HepG2 (cell line): ENCODE measurements around the gene MED25. TPM values are rescaled to one million over a fixed set of nuclear protein-coding genes. Genes with fewer than 3 reads are reported as not detected.

Experiments used
- ATF1 ChIP-seq: IDR thresholded peaks from 2 replicates; pipeline ENCODE4 v1.6.1; 2016; ENCODE audit warnings: mild to moderate bottlenecking, control low read depth
- DNMT1 ChIP-seq: sonication (generic); formaldehyde crosslinking; IDR thresholded peaks from 2 replicates; pipeline ENCODE4 v1.5.1; 2020; ENCODE audit warnings: mild to moderate bottlenecking, missing genetic modification reagents
- EP300 ChIP-seq, 3 experiments: sonication (generic) in 1 of 3; formaldehyde crosslinking in 1 of 3; IDR thresholded peaks; 2 replicates each; pipeline versions ENCODE4 v1.5.1 to v1.6.1; 2011 to 2020; ENCODE audit warnings: low read depth in 2 of 3, low read length in 2 of 3, borderline replicate concordance in 1 of 3, improper control_type of control experiment in 1 of 3, mild to moderate bottlenecking in 1 of 3, missing genetic modification reagents in 1 of 3, moderate library complexity in 1 of 3
- FOSL1 ChIP-seq: sonication (generic); formaldehyde crosslinking; IDR thresholded peaks from 2 replicates; pipeline ENCODE4 v1.9.0; 2021; ENCODE audit warnings: missing genetic modification reagents, borderline replicate concordance
- FOXP1 ChIP-seq, 2 experiments: fragments of 450-650 bp in 1 of 2; IDR thresholded peaks; 2 replicates each; pipeline ENCODE4 v1.6.1; 2017 to 2018; ENCODE audit warnings: antibody characterized with exemption in 1 of 2
- HHEX ChIP-seq: IDR thresholded peaks from 2 replicates; pipeline ENCODE4 v1.6.1; 2016; ENCODE audit warnings: control low read depth
- HIVEP1 ChIP-seq: sonication (generic); formaldehyde crosslinking; IDR thresholded peaks from 2 replicates; pipeline ENCODE4 v1.4.0; 2020; ENCODE audit warnings: mild to moderate bottlenecking, missing genetic modification reagents
- KDM5B ChIP-seq: sonication (generic); formaldehyde crosslinking; IDR thresholded peaks from 2 replicates; pipeline ENCODE4 v1.4.0; 2020; ENCODE audit warnings: missing genetic modification reagents, mild to moderate bottlenecking, borderline replicate concordance
- PLRG1 ChIP-seq: fragments of 450-650 bp; conservative IDR thresholded peaks from 2 replicates; pipeline ENCODE4 v1.6.1; 2016
- RBM39 ChIP-seq: fragments of 200-400 bp; formaldehyde crosslinking; IDR thresholded peaks from one replicate; pipeline ENCODE4 v1.6.1; 2018; ENCODE audit warnings: antibody characterized with exemption, mild to moderate bottlenecking, low read depth, low read length; ENCODE audit not compliant: poor library complexity, severe bottlenecking
- SOX13 ChIP-seq, 3 experiments: fragments of 450-650 bp in 1 of 3; sonication (generic) in 1 of 3; formaldehyde crosslinking in 1 of 3; IDR thresholded peaks in 2 of 3; conservative IDR thresholded peaks in 1 of 3; 2 replicates each; pipeline versions ENCODE4 v1.5.0 to v1.6.1; 2016 to 2020; ENCODE audit warnings: antibody characterized with exemption in 1 of 3, mild to moderate bottlenecking in 1 of 3, missing compliant biosample characterization in 1 of 3, missing genetic modification reagents in 1 of 3, moderate library complexity in 1 of 3
- TCF12 ChIP-seq, 2 experiments: fragments of 450-650 bp in 1 of 2; sonication (generic) in 1 of 2; formaldehyde crosslinking in 1 of 2; IDR thresholded peaks; 2 replicates each; pipeline versions ENCODE4 v1.6.1 to v1.8.0; 2017 to 2022; ENCODE audit warnings: antibody characterized with exemption in 1 of 2, mild to moderate bottlenecking in 1 of 2, missing genetic modification reagents in 1 of 2, moderate library complexity in 1 of 2
- ZNF256 ChIP-seq: sonication (generic); formaldehyde crosslinking; conservative IDR thresholded peaks from 2 replicates; pipeline ENCODE4 v1.4.0; 2020; ENCODE audit warnings: missing genetic modification reagents
- ZNF326 ChIP-seq: sonication (generic); formaldehyde crosslinking; IDR thresholded peaks from 2 replicates; pipeline ENCODE4 v1.4.0; 2020; ENCODE audit warnings: missing genetic modification reagents, borderline replicate concordance
- polyA plus RNA-seq, 8 experiments: library from polyadenylated mRNA; depleted of rRNA in 3 of 8; stranded (reverse) in 7 of 8; unstranded in 1 of 8; fragments of >200 nt; fragmentation: Illumina TruSeq in 4 of 8; extraction: Trizol in 4 of 8; gene quantifications; 2 replicates each; pipeline versions ENCODE4 v1.2.1 to v1.2.3, GENCODE V29; 2011 to 2016; ENCODE audit warnings: low read depth in 4 of 8, missing spikeins in 1 of 8, mixed read lengths in 1 of 8; ENCODE audit not compliant: insufficient read depth in 1 of 8
- total RNA-seq, 5 experiments: library from RNA; depleted of rRNA; stranded (reverse); fragments of >200 nt; fragmentation: Illumina TruSeq; extraction: Trizol; gene quantifications; 2 replicates each; pipeline ENCODE4 v1.2.3, GENCODE V29; 2016; ENCODE audit warnings: low read depth in 1 of 5
- TF ChIP-seq, protein P1 (sequence below): sonication (generic); formaldehyde crosslinking; IDR thresholded peaks from 2 replicates; pipeline ENCODE4 v1.9.0; 2021; ENCODE audit warnings: missing genetic modification reagents, borderline replicate concordance
- TF ChIP-seq, protein P2 (sequence below): sonication (generic); formaldehyde crosslinking; IDR thresholded peaks from 2 replicates; pipeline ENCODE4 v1.9.0; 2021; ENCODE audit warnings: missing genetic modification reagents, borderline replicate concordance
- TF ChIP-seq, protein P3 (sequence below): sonication (generic); formaldehyde crosslinking; IDR thresholded peaks from 2 replicates; pipeline ENCODE4 v1.4.0; 2020; ENCODE audit warnings: missing genetic modification reagents, mild to moderate bottlenecking, borderline replicate concordance

MED25 gene
- total and polyA plus RNA-seq, 2 of the 13 experiments (the other 11 are each of a cell fraction or from before 2014, with no cell fraction given) = 11.1 to 15.1 TPM

DNA sequence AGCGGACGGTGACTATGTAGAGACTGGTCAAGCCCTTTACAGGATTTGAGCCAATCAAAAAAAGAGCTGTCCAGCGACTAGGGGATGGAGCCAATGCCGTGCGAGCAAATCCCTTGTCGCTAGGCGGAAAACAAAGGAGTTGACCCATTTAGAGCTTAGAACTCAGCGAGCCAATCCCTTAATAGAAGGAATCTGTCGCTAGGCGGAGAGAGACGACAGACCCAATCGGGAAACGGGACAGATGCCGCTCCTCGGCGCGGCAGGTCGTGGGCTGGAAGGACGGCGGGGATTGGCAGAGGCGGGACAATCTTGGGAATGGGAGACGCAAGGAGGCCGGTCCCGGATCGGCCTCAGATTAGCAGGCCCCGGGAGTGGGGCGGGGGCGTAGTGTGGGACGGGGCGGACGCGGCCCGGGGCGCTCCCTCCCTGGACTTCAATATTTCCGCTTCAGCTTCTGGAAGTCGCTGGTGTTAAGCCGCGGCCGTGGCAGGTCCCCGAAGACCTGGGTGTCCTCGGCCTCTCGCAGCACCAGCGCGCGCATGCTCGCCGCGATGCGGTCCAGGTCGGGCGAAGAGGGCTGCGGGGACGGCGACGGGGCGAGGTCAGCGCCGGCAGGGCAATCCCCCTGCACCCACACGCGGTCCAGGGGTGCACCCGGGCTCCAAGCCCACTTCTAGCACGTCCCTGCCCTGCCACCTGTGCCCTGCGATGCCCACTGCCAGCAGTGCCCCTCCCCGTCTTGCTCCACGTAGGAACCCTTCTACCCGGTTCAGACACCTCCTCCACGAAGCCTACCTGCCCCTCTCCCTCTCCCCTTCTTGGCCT is 51.6 kb downstream of the MED25 start (continued):
- TF ChIP-seq EP300 (IDR thresholded peaks at IDR 0.05; ENCODE audit: low read depth in 2 of 2, low read length in 2 of 2) (peak in 1 of 2 experiments; percentile 91; a peak in 2 of 4 replicates), EP300 (CRISPR knock-in tag; IDR thresholded peaks at IDR 0.05; ENCODE audit: borderline replicate concordance) (no peak), HHEX (no peak), KDM5B (CRISPR knock-in tag) (peak; percentile 91), ZNF256 (CRISPR knock-in tag) (no peak), SOX13 (IDR thresholded peaks at IDR 0.05) (no peak), SOX13 (CRISPR knock-in tag; conservative IDR thresholded peaks at IDR 0.05 in 1 of 2, IDR thresholded peaks at IDR 0.05 in 1 of 2) (peak in 1 of 2 experiments; percentile 41; a peak in 1 of 4 replicates), RBM39 (peak; percentile 31), ZNF326 (CRISPR knock-in tag) (0 out of 2 replicates have a peak, but pooled peaks have one; percentile 21), FOXP1 (IDR thresholded peaks at IDR 0.05) (no peak), FOXP1 (CRISPR knock-in tag; IDR thresholded peaks at IDR 0.05) (no peak), TCF12 (IDR thresholded peaks at IDR 0.05) (no peak), TCF12 (CRISPR knock-in tag; IDR thresholded peaks at IDR 0.05) (peak; percentile 66; the same call in 1 of the 2 replicates), ATF1 (CRISPR knock-in tag) (peak; percentile 86), HIVEP1 (peak; percentile 79; the same call in 1 of the 2 replicates), PLRG1 (no peak), FOSL1 (CRISPR knock-in tag) (no peak), DNMT1 (CRISPR knock-in tag) (no peak)
- TF ChIP-seq, protein P1, sequence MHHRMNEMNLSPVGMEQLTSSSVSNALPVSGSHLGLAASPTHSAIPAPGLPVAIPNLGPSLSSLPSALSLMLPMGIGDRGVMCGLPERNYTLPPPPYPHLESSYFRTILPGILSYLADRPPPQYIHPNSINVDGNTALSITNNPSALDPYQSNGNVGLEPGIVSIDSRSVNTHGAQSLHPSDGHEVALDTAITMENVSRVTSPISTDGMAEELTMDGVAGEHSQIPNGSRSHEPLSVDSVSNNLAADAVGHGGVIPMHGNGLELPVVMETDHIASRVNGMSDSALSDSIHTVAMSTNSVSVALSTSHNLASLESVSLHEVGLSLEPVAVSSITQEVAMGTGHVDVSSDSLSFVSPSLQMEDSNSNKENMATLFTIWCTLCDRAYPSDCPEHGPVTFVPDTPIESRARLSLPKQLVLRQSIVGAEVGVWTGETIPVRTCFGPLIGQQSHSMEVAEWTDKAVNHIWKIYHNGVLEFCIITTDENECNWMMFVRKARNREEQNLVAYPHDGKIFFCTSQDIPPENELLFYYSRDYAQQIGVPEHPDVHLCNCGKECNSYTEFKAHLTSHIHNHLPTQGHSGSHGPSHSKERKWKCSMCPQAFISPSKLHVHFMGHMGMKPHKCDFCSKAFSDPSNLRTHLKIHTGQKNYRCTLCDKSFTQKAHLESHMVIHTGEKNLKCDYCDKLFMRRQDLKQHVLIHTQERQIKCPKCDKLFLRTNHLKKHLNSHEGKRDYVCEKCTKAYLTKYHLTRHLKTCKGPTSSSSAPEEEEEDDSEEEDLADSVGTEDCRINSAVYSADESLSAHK (CRISPR knock-in tag) = no peak
- TF ChIP-seq, protein P2, sequence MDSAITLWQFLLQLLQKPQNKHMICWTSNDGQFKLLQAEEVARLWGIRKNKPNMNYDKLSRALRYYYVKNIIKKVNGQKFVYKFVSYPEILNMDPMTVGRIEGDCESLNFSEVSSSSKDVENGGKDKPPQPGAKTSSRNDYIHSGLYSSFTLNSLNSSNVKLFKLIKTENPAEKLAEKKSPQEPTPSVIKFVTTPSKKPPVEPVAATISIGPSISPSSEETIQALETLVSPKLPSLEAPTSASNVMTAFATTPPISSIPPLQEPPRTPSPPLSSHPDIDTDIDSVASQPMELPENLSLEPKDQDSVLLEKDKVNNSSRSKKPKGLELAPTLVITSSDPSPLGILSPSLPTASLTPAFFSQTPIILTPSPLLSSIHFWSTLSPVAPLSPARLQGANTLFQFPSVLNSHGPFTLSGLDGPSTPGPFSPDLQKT (CRISPR knock-in tag) = no peak
- TF ChIP-seq, protein P3, sequence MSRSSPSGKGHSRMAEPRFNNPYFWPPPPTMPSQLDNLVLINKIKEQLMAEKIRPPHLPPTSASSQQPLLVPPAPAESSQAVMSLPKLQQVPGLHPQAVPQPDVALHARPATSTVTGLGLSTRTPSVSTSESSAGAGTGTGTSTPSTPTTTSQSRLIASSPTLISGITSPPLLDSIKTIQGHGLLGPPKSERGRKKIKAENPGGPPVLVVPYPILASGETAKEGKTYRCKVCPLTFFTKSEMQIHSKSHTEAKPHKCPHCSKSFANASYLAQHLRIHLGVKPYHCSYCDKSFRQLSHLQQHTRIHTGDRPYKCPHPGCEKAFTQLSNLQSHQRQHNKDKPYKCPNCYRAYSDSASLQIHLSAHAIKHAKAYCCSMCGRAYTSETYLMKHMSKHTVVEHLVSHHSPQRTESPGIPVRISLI (CRISPR knock-in tag) = 0 out of 2 replicates have a peak, but pooled peaks have one; percentile 42
